B cell (primary cell): ENCODE results near the gene GPR18. TPM values are rescaled to one million over a fixed set of nuclear protein-coding genes. Genes with fewer than 3 reads are reported as not detected.

ENCODE experiments used
- ATAC-seq: fragments of 200-7000 bp; cut with Tn5 transposase; one replicate; pipeline ENCODE4 v1.10.0; 2021; ENCODE audit warnings: low read depth, mild to moderate bottlenecking, moderate number of reproducible peaks, moderate library complexity
- CTCF ChIA-PET: fragments of 350-600 bp; sonication (Branson Sonifier 250); formaldehyde crosslinking; loops from one replicate; lab custom pipeline; 2021; ENCODE audit warnings: antibody characterized with exemption, inconsistent platforms; lab: Charles Lee
- POLR2A ChIA-PET: fragments of 350-600 bp; sonication (Branson Sonifier 250); formaldehyde crosslinking; loops from one replicate; lab custom pipeline; 2021; ENCODE audit warnings: antibody characterized with exemption; lab: Charles Lee
- DNase-seq: peaks from one replicate; pipeline ENCODE4 v3.0.0; 2013
- H2AFZ ChIP-seq: 2 replicates; pipeline ENCODE4 v1.6.1; 2012; ENCODE audit warnings: mild to moderate bottlenecking, low read depth, low read length; ENCODE audit not compliant: insufficient read depth, poor library complexity, severe bottlenecking
- H3K27ac ChIP-seq, 2 donors: 1 replicate in 1 of 2; 2 replicates in 1 of 2; pipeline ENCODE4 v1.5.1; 2012 to 2013; ENCODE audit warnings: low read length in 2 of 2, mild to moderate bottlenecking in 2 of 2, moderate library complexity in 1 of 2
- H3K27me3 ChIP-seq, 4 experiments: fragments of 200-600 bp in 1 of 4; sonication (generic) in 1 of 4; replicated peaks in 1 of 4; 1 replicate in 2 of 4; 2 replicates in 2 of 4; pipeline versions ENCODE4 v1.6.1 to v1.7.0; 2013 to 2016; ENCODE audit warnings: low read length in 3 of 4, mild to moderate bottlenecking in 2 of 4, mixed read lengths in 1 of 4, moderate library complexity in 1 of 4; ENCODE audit not compliant: insufficient read depth in 4 of 4, control insufficient read depth in 3 of 4; ENCODE audit errors: control extremely low read depth in 1 of 4
- H3K36me3 ChIP-seq, 2 experiments: replicated peaks in 1 of 2; 1 replicate in 1 of 2; 2 replicates in 1 of 2; pipeline versions ENCODE4 v1.6.1 to v1.7.1; 2013; ENCODE audit warnings: low read length in 1 of 2; ENCODE audit not compliant: insufficient read depth in 2 of 2, control insufficient read depth in 1 of 2; ENCODE audit errors: control extremely low read depth in 1 of 2, extremely low read depth in 1 of 2
- H3K4me1 ChIP-seq, 2 donors: fragments of 200-600 bp in 1 of 2; sonication (generic) in 1 of 2; 1 replicate in 1 of 2; 2 replicates in 1 of 2; pipeline versions ENCODE4 v1.5.1 to v1.6.1; 2013 to 2017; ENCODE audit warnings: low read length in 2 of 2; ENCODE audit not compliant: control insufficient read depth in 2 of 2, insufficient read depth in 2 of 2
- H3K4me2 ChIP-seq: replicated peaks from 2 replicates; pipeline ENCODE3; 2012; ENCODE audit warnings: mild to moderate bottlenecking, low read depth, low read length; ENCODE audit not compliant: poor library complexity, severe bottlenecking
- H3K4me3 ChIP-seq, 5 experiments: fragments of 200-600 bp in 1 of 5; sonication (generic) in 1 of 5; 1 replicate in 3 of 5; 2 replicates in 2 of 5; pipeline versions ENCODE4 v1.5.1 to v1.7.0; 2011 to 2016; ENCODE audit warnings: low read length in 4 of 5, mild to moderate bottlenecking in 4 of 5, low read depth in 2 of 5, control low read depth in 1 of 5, moderate library complexity in 1 of 5; ENCODE audit not compliant: insufficient read depth in 1 of 5; ENCODE audit errors: control extremely low read depth in 1 of 5, extremely low read depth in 1 of 5
- H3K79me2 ChIP-seq: fragments of 200-600 bp; sonication (generic); one replicate; pipeline ENCODE4 v1.6.0; 2016; ENCODE audit warnings: low read length; ENCODE audit not compliant: control insufficient read depth, insufficient read depth
- H3K9ac ChIP-seq: fragments of 200-600 bp; sonication (generic); 2 replicates; pipeline ENCODE4 v1.6.1; 2017; ENCODE audit warnings: mild to moderate bottlenecking, low read length, moderate library complexity
- H3K9me3 ChIP-seq, 3 donors: one replicate each; pipeline versions ENCODE4 v1.6.1 to v1.7.1; 2013; ENCODE audit warnings: low read length in 2 of 3; ENCODE audit not compliant: control insufficient read depth in 2 of 3, insufficient read depth in 1 of 3; ENCODE audit errors: control extremely low read depth in 1 of 3
- H4K20me1 ChIP-seq: 2 replicates; pipeline ENCODE4 v1.6.0; 2012; ENCODE audit warnings: mild to moderate bottlenecking, low read length; ENCODE audit not compliant: insufficient read depth, control insufficient read depth, poor library complexity, severe bottlenecking
- H3K27ac Mint-ChIP-seq: one replicate; pipeline ENCODE4 v1.8.0; 2021; ENCODE audit warnings: mixed read lengths
- H3K27me3 Mint-ChIP-seq: one replicate; pipeline ENCODE4 v1.8.0; 2021; ENCODE audit warnings: mixed read lengths
- H3K4me1 Mint-ChIP-seq: one replicate; pipeline ENCODE4 v1.8.0; 2021; ENCODE audit warnings: mixed read lengths
- H3K4me3 Mint-ChIP-seq: one replicate; pipeline ENCODE4 v1.8.0; 2021; ENCODE audit warnings: mixed read lengths
- H3K9me3 Mint-ChIP-seq: one replicate; pipeline ENCODE4 v1.8.0; 2022; ENCODE audit warnings: mixed read lengths; ENCODE audit not compliant: insufficient read depth
- EZH2 ChIP-seq: IDR thresholded peaks from 2 replicates; pipeline ENCODE4 v1.6.1; 2012; ENCODE audit warnings: borderline replicate concordance, low read depth, mild to moderate bottlenecking, moderate library complexity, low read length; ENCODE audit not compliant: insufficient read depth, poor library complexity, severe bottlenecking
- WGBS: methylation state at CpG from one replicate; pipeline ENCODE4 v1.1.5; 2013; ENCODE audit warnings: missing lambda C conversion rate; ENCODE audit not compliant: insufficient coverage; 5-methylcytosine and 5-hydroxymethylcytosine counted together
- intact Hi-C: fragments of 100-400 bp; cut with micrococcal nuclease; formaldehyde crosslinking; loops from one replicate; pipeline ENCODE4 v1.10.0; 2022
- polyA plus RNA-seq: library from polyadenylated mRNA; depleted of rRNA; stranded (reverse); fragments of >200 nt; gene quantifications from 2 replicates; pipeline ENCODE4 v1.2.3, GENCODE V29; 2012
- total RNA-seq, 2 donors: library from RNA; stranded (reverse); fragments of 120-200 nt in 1 of 2; gene quantifications; 1 replicate in 1 of 2; 2 replicates in 1 of 2; pipeline versions ENCODE4 v1.2.3 to v1.2.4, GENCODE V29; 2013 to 2022
- TF ChIP-seq, protein P1 (sequence below): fragments of 200-600 bp; IDR thresholded peaks from one replicate; pipeline ENCODE4 v1.8.0; 2022; ENCODE audit warnings: antibody characterized with exemption, mild to moderate bottlenecking

GPR18 gene
- total and polyA plus RNA-seq, 2 donors (not counting 1 experiment from before 2014, with no cell fraction given): 19.1 to 54.8 TPM

DNA sequence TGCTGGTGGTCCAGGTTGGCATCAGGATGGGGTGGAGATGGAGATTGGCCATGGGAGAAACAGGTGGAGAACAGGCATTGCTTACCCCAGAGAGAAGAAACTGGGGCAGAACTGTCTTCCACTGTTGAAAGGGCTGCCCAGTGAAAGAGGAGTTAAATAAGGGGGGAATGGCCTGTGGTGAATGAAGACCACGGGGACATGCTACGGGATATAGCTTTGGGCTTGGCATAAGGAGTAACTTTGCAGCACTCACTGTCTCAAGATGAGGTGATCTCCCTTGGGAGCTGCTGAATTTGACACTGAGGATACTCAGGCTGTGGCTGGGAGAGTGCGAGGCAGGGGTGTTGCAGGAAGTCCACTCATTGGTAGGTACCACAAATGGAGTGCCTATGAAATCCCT, 10.6 kb upstream of the GPR18 start:
- TF ChIP-seq, protein P1, sequence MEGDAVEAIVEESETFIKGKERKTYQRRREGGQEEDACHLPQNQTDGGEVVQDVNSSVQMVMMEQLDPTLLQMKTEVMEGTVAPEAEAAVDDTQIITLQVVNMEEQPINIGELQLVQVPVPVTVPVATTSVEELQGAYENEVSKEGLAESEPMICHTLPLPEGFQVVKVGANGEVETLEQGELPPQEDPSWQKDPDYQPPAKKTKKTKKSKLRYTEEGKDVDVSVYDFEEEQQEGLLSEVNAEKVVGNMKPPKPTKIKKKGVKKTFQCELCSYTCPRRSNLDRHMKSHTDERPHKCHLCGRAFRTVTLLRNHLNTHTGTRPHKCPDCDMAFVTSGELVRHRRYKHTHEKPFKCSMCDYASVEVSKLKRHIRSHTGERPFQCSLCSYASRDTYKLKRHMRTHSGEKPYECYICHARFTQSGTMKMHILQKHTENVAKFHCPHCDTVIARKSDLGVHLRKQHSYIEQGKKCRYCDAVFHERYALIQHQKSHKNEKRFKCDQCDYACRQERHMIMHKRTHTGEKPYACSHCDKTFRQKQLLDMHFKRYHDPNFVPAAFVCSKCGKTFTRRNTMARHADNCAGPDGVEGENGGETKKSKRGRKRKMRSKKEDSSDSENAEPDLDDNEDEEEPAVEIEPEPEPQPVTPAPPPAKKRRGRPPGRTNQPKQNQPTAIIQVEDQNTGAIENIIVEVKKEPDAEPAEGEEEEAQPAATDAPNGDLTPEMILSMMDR: no peak
- TF ChIP-seq EZH2: no peak
- Mint-ChIP-seq H3K27me3 (no peaks in the 10 kb centered on the region), H3K4me3 (no peak overlapping the region), H3K4me1 (peaks cover 63% of the 10 kb centered on the region), H3K27ac (peak overlapping the region; percentile 71), H3K9me3 (no peaks in the 10 kb centered on the region)
- peaks cover 0 to 22% of the 10 kb centered on the region in 2 experiments for H3K36me3 ChIP-seq
- ATAC-seq: no peak
- H2AFZ ChIP-seq: no peak overlapping the region
- no peak overlapping the region for H3K4me3 ChIP-seq
- intact Hi-C loops: loop anchor here (1.0 to 10.0 kb wide), 3 partner anchors 118 to 1246 kb away; no protein-coding TSS in a partner anchor
- H3K79me2 ChIP-seq: peaks cover 73% of the 10 kb centered on the region
- ChIA-PET CTCF (interaction anchor here (0.7 to 17.1 kb wide), 37 partner anchors 9 to 1246 kb away, joined by 3 to 661 read pairs (median 10); partner anchors contain the start of genes GPR18, GPR183, TM9SF2 and UBAC2), POLR2A (interaction anchor here (0.7 to 1.9 kb wide), 3 partner anchors 31 to 167 kb away, joined by 3 to 14 read pairs (median 5); no protein-coding TSS in a partner anchor)
- no peak for DNase-seq
- H3K27ac ChIP-seq: no peak overlapping the region
- H3K27me3 ChIP-seq: no peaks in the 10 kb centered on the region
- no peak overlapping the region for H3K9ac ChIP-seq
- no peak overlapping the region for H3K4me2 ChIP-seq
- WGBS: 81% methylated on average over 3 of the region's 3 CpGs
- H3K4me1 ChIP-seq: peaks cover 53 to 60% of the 10 kb centered on the region in 2 donors
- no peaks in the 10 kb centered on the region for H4K20me1 ChIP-seq
- peaks cover 0 to 13% (median 5%) of the 10 kb centered on the region in 3 donors for H3K9me3 ChIP-seq

DNA sequence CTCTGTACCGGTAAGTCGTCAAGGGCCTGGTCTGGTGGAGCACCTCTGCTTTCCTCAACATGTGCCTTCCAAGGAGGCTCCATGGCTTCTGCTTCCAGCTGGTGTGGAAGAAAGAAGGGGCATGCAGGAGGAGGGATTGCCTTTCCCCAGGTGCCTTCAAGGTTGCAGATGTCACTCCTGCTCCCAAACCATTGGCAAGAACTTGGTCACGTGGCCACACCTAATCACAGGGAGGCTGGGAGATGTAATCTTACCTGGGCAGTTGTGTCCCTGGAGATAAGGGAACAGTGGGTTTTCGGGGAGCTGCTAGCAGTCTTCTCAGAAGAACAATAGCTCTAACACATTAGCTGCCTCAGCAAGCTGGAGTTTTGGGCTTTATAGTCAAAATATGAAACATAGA, 9.7 kb upstream of the GPR18 start:
- Histone ChIP-seq H3K27ac (no peak overlapping the region), H3K79me2 (peaks cover 73% of the 10 kb centered on the region), H2AFZ (no peak overlapping the region), H3K4me2 (no peak overlapping the region), H3K9me3 (peaks cover 0 to 13% (median 5%) of the 10 kb centered on the region in 3 donors), H3K9ac (no peak overlapping the region), H3K4me1 (peaks cover 56 to 63% of the 10 kb centered on the region in 2 donors), H4K20me1 (no peaks in the 10 kb centered on the region), H3K27me3 (no peaks in the 10 kb centered on the region), H3K36me3 (peaks cover 0 to 19% of the 10 kb centered on the region in 2 experiments), H3K4me3 (no peak overlapping the region)
- no peak overlapping the region for H3K27ac Mint-ChIP-seq
- H3K4me1 Mint-ChIP-seq: peaks cover 64% of the 10 kb centered on the region
- ChIA-PET POLR2A (no interaction called here), CTCF (interaction anchor here (0.9 to 17.1 kb wide), 22 partner anchors 8 to 1247 kb away, joined by 3 to 661 read pairs (median 27); partner anchors contain the start of genes GPR18, GPR183, TM9SF2 and UBAC2)
- H3K9me3 Mint-ChIP-seq: no peaks in the 10 kb centered on the region
- intact Hi-C loops: loop anchor here (10.0 kb wide), 1 partner anchor 1247 kb away; no protein-coding TSS in a partner anchor
- ATAC-seq (no peak), DNase-seq (no peak)
- H3K4me3 Mint-ChIP-seq: no peak overlapping the region
- 100% methylated on average over 3 of the region's 4 CpGs for WGBS
- no peaks in the 10 kb centered on the region for H3K27me3 Mint-ChIP-seq
- TF ChIP-seq EZH2: no peak
- TF ChIP-seq, protein P1: no peak
